Measurements from ENCODE around the gene FAM53B. TPM values are rescaled to one million over a fixed set of nuclear protein-coding genes. Genes with fewer than 3 reads are reported as not detected.

FAM53B gene
- total RNA-seq, 2 donors from 2014 or later = 16.6 to 21.8 TPM

- ATAC-seq = no peak
- Mint-ChIP-seq H3K4me1 (ENCODE audit: low read depth in 2 of 2) (peaks cover 78 to 84% of the 10 kb centered on the region in 2 donors), H3K4me3 (no peak overlapping the region), H3K36me3 (peaks cover 2% of the 10 kb centered on the region), H3K27me3 (no peaks in the 10 kb centered on the region), H3K27ac (peak overlapping the region; percentile 19 to 89), H3K9me3 (no peaks in the 10 kb centered on the region)
- no peak for DNase-seq (ENCODE audit: low spot score)
These were observed 68.9 kb downstream of the FAM53B start for GRCh38 chr10:124675261-124675660.

- ATAC-seq (no peak), DNase-seq (ENCODE audit: low spot score) (no peak)
- peak overlapping the region; percentile 19 to 89 for H3K27ac Mint-ChIP-seq
- H3K4me3 Mint-ChIP-seq = no peak overlapping the region
- H3K9me3 Mint-ChIP-seq = no peaks in the 10 kb centered on the region
- peaks cover 76 to 82% of the 10 kb centered on the region in 2 donors for H3K4me1 Mint-ChIP-seq (ENCODE audit: low read depth in 2 of 2)
- H3K27me3 Mint-ChIP-seq = no peaks in the 10 kb centered on the region
- no peaks in the 10 kb centered on the region for H3K36me3 Mint-ChIP-seq
These were observed 69.4 kb downstream of the FAM53B start for GRCh38 chr10:124674768-124675222.

- ATAC-seq (peak; percentile 32 to 46), DNase-seq (ENCODE audit: low spot score) (no peak)
- H3K9me3 Mint-ChIP-seq = no peaks in the 10 kb centered on the region
- peak overlapping the region; percentile 83 to 96 for H3K27ac Mint-ChIP-seq
- peaks cover 65 to 74% of the 10 kb centered on the region in 2 donors for H3K4me1 Mint-ChIP-seq (ENCODE audit: low read depth in 2 of 2)
- H3K36me3 Mint-ChIP-seq = no peaks in the 10 kb centered on the region
- H3K27me3 Mint-ChIP-seq = no peaks in the 10 kb centered on the region
- H3K4me3 Mint-ChIP-seq = peak overlapping the region; percentile 81
These were observed 72.0 kb downstream of the FAM53B start for GRCh38 chr10:124672181-124672638.

GRCh38 chr10:124671486-124672075, 72.6 kb downstream of the FAM53B start:
- ATAC-seq = peak; percentile 52 to 59
- no peaks in the 10 kb centered on the region for H3K36me3 Mint-ChIP-seq
- peaks cover 59 to 68% of the 10 kb centered on the region in 2 donors for H3K4me1 Mint-ChIP-seq (ENCODE audit: low read depth in 2 of 2)

GRCh38 chr10:124670849-124671248, 73.3 kb downstream of the FAM53B start:
- Mint-ChIP-seq H3K4me1 (ENCODE audit: low read depth in 2 of 2) (peaks cover 52 to 62% of the 10 kb centered on the region in 2 donors), H3K9me3 (no peaks in the 10 kb centered on the region), H3K4me3 (peak overlapping the region; percentile 81)

More at GRCh38 chr10:124671486-124672075, 72.6 kb downstream of the FAM53B start:
- no peak for DNase-seq (ENCODE audit: low spot score)
- H3K4me3 Mint-ChIP-seq = peak overlapping the region; percentile 81
- peak overlapping the region; percentile 83 to 96 for H3K27ac Mint-ChIP-seq
- no peaks in the 10 kb centered on the region for H3K27me3 Mint-ChIP-seq
- H3K9me3 Mint-ChIP-seq = no peaks in the 10 kb centered on the region

GRCh38 chr10:124669824-124670654, 74.1 kb downstream of the FAM53B start:
- peak overlapping the region; percentile 81 for H3K4me3 Mint-ChIP-seq
- DNase-seq (ENCODE audit: low spot score) (no peak), ATAC-seq (peak in 1 of 2 donors; percentile 28)
- H3K27ac Mint-ChIP-seq = peak overlapping the region; percentile 83 to 96
- peaks cover 55 to 58% of the 10 kb centered on the region in 2 donors for H3K4me1 Mint-ChIP-seq (ENCODE audit: low read depth in 2 of 2)
- H3K27me3 Mint-ChIP-seq = no peaks in the 10 kb centered on the region
- no peaks in the 10 kb centered on the region for H3K36me3 Mint-ChIP-seq
- no peaks in the 10 kb centered on the region for H3K9me3 Mint-ChIP-seq

More at GRCh38 chr10:124670849-124671248, 73.3 kb downstream of the FAM53B start:
- no peaks in the 10 kb centered on the region for H3K36me3 Mint-ChIP-seq
- peak overlapping the region; percentile 83 to 96 for H3K27ac Mint-ChIP-seq
- no peak for ATAC-seq
- H3K27me3 Mint-ChIP-seq = no peaks in the 10 kb centered on the region
- DNase-seq (ENCODE audit: low spot score) = no peak

- Mint-ChIP-seq H3K27ac (no peak overlapping the region), H3K9me3 (no peaks in the 10 kb centered on the region), H3K4me3 (no peak overlapping the region), H3K4me1 (ENCODE audit: low read depth in 2 of 2) (peaks cover 52 to 56% of the 10 kb centered on the region in 2 donors), H3K27me3 (no peaks in the 10 kb centered on the region), H3K36me3 (no peaks in the 10 kb centered on the region)
- ATAC-seq (no peak), DNase-seq (ENCODE audit: low spot score) (no peak)
These were observed 74.9 kb downstream of the FAM53B start for GRCh38 chr10:124669141-124669823.

GRCh38 chr10:124668517-124669051, 75.6 kb downstream of the FAM53B start:
- peak overlapping the region in 1 of 2 donors; percentile 45 for H3K27ac Mint-ChIP-seq
- no peaks in the 10 kb centered on the region for H3K27me3 Mint-ChIP-seq
- H3K4me3 Mint-ChIP-seq = no peak overlapping the region
- no peak for ATAC-seq
- no peaks in the 10 kb centered on the region for H3K36me3 Mint-ChIP-seq
- H3K4me1 Mint-ChIP-seq (ENCODE audit: low read depth in 2 of 2) = peaks cover 51 to 52% of the 10 kb centered on the region in 2 donors
- H3K9me3 Mint-ChIP-seq = no peaks in the 10 kb centered on the region
- no peak for DNase-seq (ENCODE audit: low spot score)

- no peaks in the 10 kb centered on the region for H3K36me3 Mint-ChIP-seq
These were observed 76.5 kb downstream of the FAM53B start for GRCh38 chr10:124667425-124668345.

GRCh38 chr10:124666494-124666893, 77.7 kb downstream of the FAM53B start:
- ATAC-seq (no peak), DNase-seq (ENCODE audit: low spot score) (no peak)
- no peaks in the 10 kb centered on the region for H3K27me3 Mint-ChIP-seq
- H3K9me3 Mint-ChIP-seq = no peaks in the 10 kb centered on the region
- no peak overlapping the region for H3K27ac Mint-ChIP-seq
- peaks cover 35 to 41% of the 10 kb centered on the region in 2 donors for H3K4me1 Mint-ChIP-seq (ENCODE audit: low read depth in 2 of 2)
- no peak overlapping the region for H3K4me3 Mint-ChIP-seq
- no peaks in the 10 kb centered on the region for H3K36me3 Mint-ChIP-seq

More at GRCh38 chr10:124667425-124668345, 76.5 kb downstream of the FAM53B start:
- Mint-ChIP-seq H3K9me3 (no peaks in the 10 kb centered on the region), H3K27me3 (no peaks in the 10 kb centered on the region), H3K4me1 (ENCODE audit: low read depth in 2 of 2) (peaks cover 43 to 45% of the 10 kb centered on the region in 2 donors), H3K4me3 (no peak overlapping the region), H3K27ac (peak overlapping the region; percentile 45 to 59)
- ATAC-seq = no peak
- no peak for DNase-seq (ENCODE audit: low spot score)

- no peak for ATAC-seq
- H3K9me3 Mint-ChIP-seq = no peaks in the 10 kb centered on the region
- H3K27me3 Mint-ChIP-seq = no peaks in the 10 kb centered on the region
- H3K4me3 Mint-ChIP-seq = no peak overlapping the region
- DNase-seq (ENCODE audit: low spot score) = no peak
- H3K36me3 Mint-ChIP-seq = no peaks in the 10 kb centered on the region
- no peak overlapping the region for H3K27ac Mint-ChIP-seq
- peaks cover 34 to 38% of the 10 kb centered on the region in 2 donors for H3K4me1 Mint-ChIP-seq (ENCODE audit: low read depth in 2 of 2)
These were observed 78.2 kb downstream of the FAM53B start for GRCh38 chr10:124665980-124666379.

GRCh38 chr10:124665558-124665957, 78.6 kb downstream of the FAM53B start:
- DNase-seq (ENCODE audit: low spot score) (no peak), ATAC-seq (no peak)
- no peaks in the 10 kb centered on the region for H3K9me3 Mint-ChIP-seq
- H3K4me1 Mint-ChIP-seq (ENCODE audit: low read depth in 2 of 2) = peaks cover 31 to 35% of the 10 kb centered on the region in 2 donors
- H3K4me3 Mint-ChIP-seq = no peak overlapping the region
- H3K36me3 Mint-ChIP-seq = no peaks in the 10 kb centered on the region
- H3K27ac Mint-ChIP-seq = peak overlapping the region; percentile 4 to 78
- H3K27me3 Mint-ChIP-seq = no peaks in the 10 kb centered on the region

All from natural killer cell treated with Interleukin-12 subunit alpha and Interleukin-12 subunit beta and Interleukin-15 and Interleukin-18, amount 100 ng/mL, for 72 hours (primary cell).